K562 (cell line): ENCODE results near the gene PCSK1. TPM values are rescaled to one million over a fixed set of nuclear protein-coding genes. Genes with fewer than 3 reads are reported as not detected.

Source experiments
- ATAC-seq: fragments of 200-7000 bp; cut with Tn5 transposase; 3 replicates; pipeline ENCODE4 v1.9.1; 2020; ENCODE audit warnings: moderate library complexity
- BruUV-seq: library from RNA; stranded (reverse); fragments of 400-500 nt; replicated peaks from 2 replicates; lab custom pipeline; 2021; lab: Mats Ljungman, UMichigan
- CTCF ChIA-PET: fragments of 300-600 bp; formaldehyde crosslinking; extraction: SDS; loops from one replicate; lab custom pipeline; 2021; ENCODE audit warnings: low intra/inter-chr PET ratio; lab: Yijun Ruan, JAX
- POLR2A ChIA-PET: fragments of 300-600, 350-650 bp; sonication (Branson Sonifier 250); formaldehyde crosslinking; extraction: SDS; loops from one replicate; lab custom pipeline; 2021; ENCODE audit warnings: antibody characterized with exemption, inconsistent platforms; lab: Yijun Ruan, JAX
- DNase-seq, 4 experiments: peaks; one replicate each; pipeline versions ENCODE4 v3.0.0 to v3.0.0-alpha.2; 2011 to 2018; ENCODE audit warnings: low spot score in 3 of 4, mixed read lengths in 3 of 4; ENCODE audit errors: extremely low read depth in 1 of 4
- FAIRE-seq: peaks from 2 replicates; lab custom pipeline; 2011; peaks lifted over from hg19 to GRCh38; lab: Jason Lieb, UNC
- H2AFZ ChIP-seq: 2 replicates; pipeline ENCODE4 v1.6.0; 2011; ENCODE audit warnings: low read depth, low read length, control low read depth, inconsistent platforms
- H3K27ac ChIP-seq: fragments of 200-600 bp; 3 replicates; pipeline ENCODE4 v1.8.0; 2011; ENCODE audit warnings: low read depth, mild to moderate bottlenecking, control low read depth, inconsistent platforms, low read length, moderate library complexity, mixed read lengths; ENCODE audit errors: extremely low read depth
- H3K27me3 ChIP-seq, 2 experiments: fragments of 300-600 bp in 1 of 2; 2 replicates in 1 of 2; 3 replicates in 1 of 2; pipeline versions ENCODE4 v1.6.0 to v1.8.0; 2011; ENCODE audit warnings: inconsistent platforms in 2 of 2, low read length in 2 of 2, mild to moderate bottlenecking in 1 of 2, mixed read lengths in 1 of 2, moderate library complexity in 1 of 2; ENCODE audit not compliant: control insufficient read depth in 2 of 2, insufficient read depth in 2 of 2
- H3K36me3 ChIP-seq: fragments of 300-600 bp; 3 replicates; pipeline ENCODE4 v1.8.0; 2011; ENCODE audit warnings: mild to moderate bottlenecking, low read length, inconsistent platforms; ENCODE audit not compliant: control insufficient read depth, insufficient read depth
- H3K4me1 ChIP-seq, 2 experiments: fragments of 200-600 bp in 1 of 2; replicated peaks in 1 of 2; 2 replicates in 1 of 2; 3 replicates in 1 of 2; pipeline versions ENCODE4 v1.5.1 to v1.8.0; 2011; ENCODE audit warnings: inconsistent platforms in 2 of 2, low read length in 2 of 2, mild to moderate bottlenecking in 1 of 2, mixed read lengths in 1 of 2, moderate library complexity in 1 of 2; ENCODE audit not compliant: control insufficient read depth in 2 of 2, insufficient read depth in 2 of 2
- H3K4me2 ChIP-seq: 2 replicates; pipeline ENCODE4 v1.6.1; 2011; ENCODE audit warnings: low read length, control low read depth, inconsistent platforms, mixed read lengths; ENCODE audit not compliant: insufficient read depth
- H3K4me3 ChIP-seq: fragments of 200-600 bp; sonication (generic), shearing (Covaris generic); 2 replicates; pipeline ENCODE4 v1.5.1; 2016; ENCODE audit warnings: control low read depth, inconsistent platforms
- H3K79me2 ChIP-seq: fragments of 200-600 bp; 3 replicates; pipeline ENCODE4 v1.8.0; 2011; ENCODE audit warnings: low read length, inconsistent platforms; ENCODE audit not compliant: control insufficient read depth, insufficient read depth
- H3K9ac ChIP-seq, 2 experiments: 2 replicates each; pipeline versions ENCODE4 v1.6.0 to v1.6.1; 2011; ENCODE audit warnings: low read depth in 2 of 2, low read length in 2 of 2, control low read depth in 1 of 2, inconsistent platforms in 1 of 2, mild to moderate bottlenecking in 1 of 2, mixed read lengths in 1 of 2; ENCODE audit not compliant: insufficient read depth in 1 of 2
- H3K9me1 ChIP-seq: one replicate; pipeline ENCODE4 v1.6.0; 2011; ENCODE audit warnings: inconsistent platforms, mild to moderate bottlenecking, low read length, moderate library complexity; ENCODE audit not compliant: control insufficient read depth, insufficient read depth
- H3K9me3 ChIP-seq: replicated peaks from 2 replicates; pipeline ENCODE4 v1.5.1; 2011; ENCODE audit warnings: low read depth, low read length, inconsistent platforms; ENCODE audit not compliant: control insufficient read depth, insufficient read depth
- H4K20me1 ChIP-seq: replicated peaks from 2 replicates; pipeline ENCODE4 v1.6.1; 2011; ENCODE audit warnings: low read length, inconsistent platforms, mixed read lengths; ENCODE audit not compliant: control insufficient read depth, insufficient read depth
- CBX1 ChIP-seq: sonication (generic); IDR thresholded peaks from 2 replicates; pipeline ENCODE4 v1.6.1; 2016; ENCODE audit warnings: antibody characterized with exemption, low read depth, mild to moderate bottlenecking
- CHD4 ChIP-seq: fragments of 200-600 bp; sonication (generic); IDR thresholded peaks from 3 replicates; pipeline ENCODE4 v1.6.1; 2012; ENCODE audit warnings: low read depth, mild to moderate bottlenecking, mixed read lengths, low read length, inconsistent platforms; ENCODE audit not compliant: insufficient read depth, insufficient replicate concordance, poor library complexity, severe bottlenecking
- PBX2 ChIP-seq, 2 experiments: IDR thresholded peaks in 1 of 2; conservative IDR thresholded peaks in 1 of 2; 2 replicates each; pipeline ENCODE4 v1.6.1; 2016; ENCODE audit warnings: low read depth in 2 of 2, mild to moderate bottlenecking in 1 of 2, missing compliant biosample characterization in 1 of 2, missing genetic modification characterization in 1 of 2, moderate library complexity in 1 of 2
- SIN3A ChIP-seq, 2 experiments: fragments of 150-350 bp in 1 of 2; IDR thresholded peaks; 2 replicates each; pipeline ENCODE4 v1.6.1; 2011 to 2016; ENCODE audit warnings: borderline replicate concordance in 2 of 2, low read depth in 2 of 2, low read length in 2 of 2, mild to moderate bottlenecking in 2 of 2, moderate library complexity in 2 of 2; ENCODE audit not compliant: control insufficient read depth in 1 of 2
- SUPT5H ChIP-seq: fragments of 450-650 bp; IDR thresholded peaks from 2 replicates; pipeline ENCODE4 v1.6.1; 2016
- TARDBP ChIP-seq: fragments of 450-650 bp; IDR thresholded peaks from 2 replicates; pipeline ENCODE4 v1.6.1; 2016
- USF2 ChIP-seq: sonication (generic); formaldehyde crosslinking; IDR thresholded peaks from 2 replicates; pipeline ENCODE4 v1.5.0; 2020; ENCODE audit warnings: missing genetic modification reagents
- ZNF140 ChIP-seq: fragments of 250-450 bp; sonication (Bioruptor Pico); IDR thresholded peaks from 2 replicates; pipeline ENCODE4 v1.8.0; 2021; ENCODE audit warnings: moderate library complexity, mild to moderate bottlenecking, inconsistent platforms
- ZNF24 ChIP-seq: fragments of 450-650 bp; IDR thresholded peaks from 2 replicates; pipeline ENCODE4 v1.6.1; 2016
- ZNF282 ChIP-seq: sonication (generic); formaldehyde crosslinking; IDR thresholded peaks from 2 replicates; pipeline ENCODE4 v1.8.1; 2023; ENCODE audit warnings: missing genetic modification reagents
- ZNF445 ChIP-seq: fragments of 250-450 bp; sonication (Bioruptor Pico); IDR thresholded peaks from 2 replicates; pipeline ENCODE4 v1.4.0; 2020; ENCODE audit warnings: low read depth, mild to moderate bottlenecking, moderate library complexity
- ZNF589 ChIP-seq: fragments of 200-800 bp; sonication (Bioruptor generic); IDR thresholded peaks from 2 replicates; pipeline ENCODE4 v1.6.1; 2016; ENCODE audit warnings: low read depth, missing genetic modification characterization, missing compliant biosample characterization
- WGBS: fragments of 100-300 bp; shearing (Covaris generic); methylation state at CpG from one replicate; pipeline ENCODE4 v1.1.6; 2016; ENCODE audit warnings: low coverage, mixed read lengths; ENCODE audit not compliant: insufficient coverage; ENCODE audit errors: missing lambda C conversion rate; 5-methylcytosine and 5-hydroxymethylcytosine counted together
- in situ Hi-C: fragments of 300-500 bp; cut with MboI; formaldehyde crosslinking; loops from 4 replicates; pipeline ENCODE4 v1.15.0; 2018; ENCODE audit warnings: inconsistent platforms, mixed read lengths
- intact Hi-C: fragments of 100-400 bp; cut with micrococcal nuclease; formaldehyde crosslinking; loops from 2 replicates; pipeline ENCODE4 v1.14.2; 2022
- polyA plus RNA-seq, 8 experiments: library from polyadenylated mRNA; depleted of rRNA in 4 of 8; stranded (reverse) in 5 of 8; unstranded in 3 of 8; fragments of >200 nt; fragmentation: Nextera tagmentation in 2 of 8; fragmentation: Illumina TruSeq in 1 of 8; extraction: Ambion mirVana in 2 of 8; extraction: Trizol in 1 of 8; gene quantifications; 2 replicates each; pipeline versions ENCODE4 v1.2.1 to v1.2.3, GENCODE V29; 2011 to 2014; ENCODE audit warnings: inconsistent platforms in 1 of 8, missing spikeins in 1 of 8
- total RNA-seq, 7 experiments: library from RNA; depleted of rRNA in 6 of 7; stranded (reverse); fragments of >200 nt in 6 of 7; fragmentation: Illumina TruSeq in 2 of 7; extraction: Trizol in 2 of 7; gene quantifications; 2 replicates each; pipeline versions ENCODE4 v1.2.1 to v1.2.3, GENCODE V29; 2011 to 2021; ENCODE audit warnings: low replicate concordance in 1 of 7

The PCSK1 gene
- total and polyA plus RNA-seq, 9 of the 15 experiments (the other 6 are each of a cell fraction or from before 2014, with no cell fraction given): not detected

GRCh38 chr5:96453394-96453793 lies 20.3 kb upstream of the PCSK1 start:
- Histone ChIP-seq H3K9me3 (no peaks in the 10 kb centered on the region), H3K9me1 (no peaks in the 10 kb centered on the region), H3K36me3 (no peaks in the 10 kb centered on the region), H3K4me2 (no peak overlapping the region), H3K4me3 (no peak overlapping the region), H3K27ac (no peak overlapping the region), H2AFZ (no peak overlapping the region), H3K27me3 (no peaks in the 10 kb centered on the region), H4K20me1 (no peaks in the 10 kb centered on the region), H3K79me2 (no peaks in the 10 kb centered on the region), H3K4me1 (no peaks in the 10 kb centered on the region), H3K9ac (no peak overlapping the region)
- BruUV-seq: no TSS peak
- ATAC-seq: no peak
- ChIA-PET POLR2A (no interaction called here), CTCF (no interaction called here)
- TF ChIP-seq CHD4 (no peak), SIN3A (IDR thresholded peaks at IDR 0.05; ENCODE audit: borderline replicate concordance in 2 of 2, control insufficient read depth in 1 of 2, low read depth in 2 of 2, low read length in 2 of 2) (no peak), TARDBP (no peak), ZNF24 (no peak), PBX2 (CRISPR knock-in tag; IDR thresholded peaks at IDR 0.05; ENCODE audit: low read depth) (no peak), PBX2 (tag; conservative IDR thresholded peaks at IDR 0.05; ENCODE audit: low read depth) (no peak), ZNF140 (CRISPR knock-in tag) (no peak), ZNF445 (CRISPR knock-in tag) (no peak), ZNF282 (CRISPR knock-in tag) (no peak), CBX1 (no peak), ZNF589 (no peak), SUPT5H (no peak), USF2 (CRISPR knock-in tag) (no peak)
- in situ Hi-C loops: no loop called here
- intact Hi-C loops: no loop called here
- DNase-seq: no peak
- WGBS: 0% methylated on average over 3 of the region's 3 CpGs
- no peak for FAIRE-seq
